ENCODE data around the gene UBAP1.

UBAP1 gene

DNA sequence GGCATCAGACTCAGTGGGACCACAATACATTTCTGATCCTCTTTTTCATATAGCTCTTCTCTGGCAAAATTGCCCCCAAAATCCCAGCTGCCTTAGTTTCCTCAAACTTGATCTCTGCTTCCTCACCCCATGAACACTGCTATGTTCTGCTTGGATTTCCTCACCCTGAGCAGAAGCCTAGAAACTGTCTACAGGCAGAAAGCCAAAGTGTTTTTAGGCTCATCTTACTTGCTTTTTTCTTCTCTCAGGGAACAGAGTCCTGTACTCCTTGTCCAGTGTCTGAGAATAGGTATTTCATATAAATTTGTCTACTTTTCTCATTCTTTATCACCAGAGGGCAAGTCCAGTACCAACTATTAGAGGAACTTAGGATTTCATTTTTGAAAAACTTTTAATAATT lies 21.5 kb upstream of the UBAP1 start:
- DNase-seq (ENCODE audit: low read depth in 1 of 2, low spot score in 1 of 2), result no peak
- TF ChIP-seq SPI1 (IDR thresholded peaks at IDR 0.05; ENCODE audit: borderline replicate concordance, low read depth) (no peak), GABPA (IDR thresholded peaks at IDR 0.05; ENCODE audit: low read depth) (no peak), POLR2AphosphoS5 (IDR thresholded peaks at IDR 0.05; ENCODE audit: low read depth) (no peak)
- TF ChIP-seq, protein P1, sequence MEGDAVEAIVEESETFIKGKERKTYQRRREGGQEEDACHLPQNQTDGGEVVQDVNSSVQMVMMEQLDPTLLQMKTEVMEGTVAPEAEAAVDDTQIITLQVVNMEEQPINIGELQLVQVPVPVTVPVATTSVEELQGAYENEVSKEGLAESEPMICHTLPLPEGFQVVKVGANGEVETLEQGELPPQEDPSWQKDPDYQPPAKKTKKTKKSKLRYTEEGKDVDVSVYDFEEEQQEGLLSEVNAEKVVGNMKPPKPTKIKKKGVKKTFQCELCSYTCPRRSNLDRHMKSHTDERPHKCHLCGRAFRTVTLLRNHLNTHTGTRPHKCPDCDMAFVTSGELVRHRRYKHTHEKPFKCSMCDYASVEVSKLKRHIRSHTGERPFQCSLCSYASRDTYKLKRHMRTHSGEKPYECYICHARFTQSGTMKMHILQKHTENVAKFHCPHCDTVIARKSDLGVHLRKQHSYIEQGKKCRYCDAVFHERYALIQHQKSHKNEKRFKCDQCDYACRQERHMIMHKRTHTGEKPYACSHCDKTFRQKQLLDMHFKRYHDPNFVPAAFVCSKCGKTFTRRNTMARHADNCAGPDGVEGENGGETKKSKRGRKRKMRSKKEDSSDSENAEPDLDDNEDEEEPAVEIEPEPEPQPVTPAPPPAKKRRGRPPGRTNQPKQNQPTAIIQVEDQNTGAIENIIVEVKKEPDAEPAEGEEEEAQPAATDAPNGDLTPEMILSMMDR (IDR thresholded peaks at IDR 0.05; ENCODE audit: insufficient read depth, low read length), result no peak
- TF ChIP-seq, protein P2, sequence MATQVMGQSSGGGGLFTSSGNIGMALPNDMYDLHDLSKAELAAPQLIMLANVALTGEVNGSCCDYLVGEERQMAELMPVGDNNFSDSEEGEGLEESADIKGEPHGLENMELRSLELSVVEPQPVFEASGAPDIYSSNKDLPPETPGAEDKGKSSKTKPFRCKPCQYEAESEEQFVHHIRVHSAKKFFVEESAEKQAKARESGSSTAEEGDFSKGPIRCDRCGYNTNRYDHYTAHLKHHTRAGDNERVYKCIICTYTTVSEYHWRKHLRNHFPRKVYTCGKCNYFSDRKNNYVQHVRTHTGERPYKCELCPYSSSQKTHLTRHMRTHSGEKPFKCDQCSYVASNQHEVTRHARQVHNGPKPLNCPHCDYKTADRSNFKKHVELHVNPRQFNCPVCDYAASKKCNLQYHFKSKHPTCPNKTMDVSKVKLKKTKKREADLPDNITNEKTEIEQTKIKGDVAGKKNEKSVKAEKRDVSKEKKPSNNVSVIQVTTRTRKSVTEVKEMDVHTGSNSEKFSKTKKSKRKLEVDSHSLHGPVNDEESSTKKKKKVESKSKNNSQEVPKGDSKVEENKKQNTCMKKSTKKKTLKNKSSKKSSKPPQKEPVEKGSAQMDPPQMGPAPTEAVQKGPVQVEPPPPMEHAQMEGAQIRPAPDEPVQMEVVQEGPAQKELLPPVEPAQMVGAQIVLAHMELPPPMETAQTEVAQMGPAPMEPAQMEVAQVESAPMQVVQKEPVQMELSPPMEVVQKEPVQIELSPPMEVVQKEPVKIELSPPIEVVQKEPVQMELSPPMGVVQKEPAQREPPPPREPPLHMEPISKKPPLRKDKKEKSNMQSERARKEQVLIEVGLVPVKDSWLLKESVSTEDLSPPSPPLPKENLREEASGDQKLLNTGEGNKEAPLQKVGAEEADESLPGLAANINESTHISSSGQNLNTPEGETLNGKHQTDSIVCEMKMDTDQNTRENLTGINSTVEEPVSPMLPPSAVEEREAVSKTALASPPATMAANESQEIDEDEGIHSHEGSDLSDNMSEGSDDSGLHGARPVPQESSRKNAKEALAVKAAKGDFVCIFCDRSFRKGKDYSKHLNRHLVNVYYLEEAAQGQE (IDR thresholded peaks at IDR 0.05; ENCODE audit: insufficient replicate concordance, low read depth), result no peak
- no peaks in the 10 kb centered on the region for H3K27me3 ChIP-seq (ENCODE audit: insufficient read depth, poor library complexity, severe bottlenecking)
- no peak overlapping the region for H3K27ac ChIP-seq (replicated peaks)
- no peak overlapping the region for H3K4me3 ChIP-seq (replicated peaks; ENCODE audit: insufficient read depth, low read length)

DNA sequence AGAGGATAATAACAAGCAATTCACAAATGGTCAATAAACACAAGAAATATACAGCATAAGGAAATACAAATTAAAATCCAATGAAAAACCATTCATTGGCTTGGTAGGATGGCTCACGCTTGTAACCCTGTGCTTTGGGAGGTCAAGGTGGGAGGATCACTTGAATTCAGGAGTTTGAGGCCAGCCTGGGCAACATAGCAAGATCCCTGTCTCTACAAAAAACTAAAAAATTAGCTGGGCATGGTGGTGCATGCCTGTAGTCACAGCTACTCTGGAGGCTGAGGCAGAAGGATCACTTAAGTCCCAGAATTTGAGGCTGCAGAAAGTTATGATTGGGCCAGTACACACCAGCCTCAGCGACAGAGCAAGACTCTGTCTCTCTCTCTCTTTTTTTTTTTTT lies 20.9 kb upstream of the UBAP1 start:
- H3K27ac ChIP-seq (replicated peaks), result no peak overlapping the region
- DNase-seq (ENCODE audit: low read depth in 1 of 2, low spot score in 1 of 2), result no peak
- TF ChIP-seq SPI1 (IDR thresholded peaks at IDR 0.05; ENCODE audit: borderline replicate concordance, low read depth) (no peak), POLR2AphosphoS5 (IDR thresholded peaks at IDR 0.05; ENCODE audit: low read depth) (no peak), GABPA (IDR thresholded peaks at IDR 0.05; ENCODE audit: low read depth) (no peak)
- TF ChIP-seq, protein P2 (IDR thresholded peaks at IDR 0.05; ENCODE audit: insufficient replicate concordance, low read depth), result no peak
- TF ChIP-seq, protein P1 (IDR thresholded peaks at IDR 0.05; ENCODE audit: insufficient read depth, low read length), result no peak
- H3K27me3 ChIP-seq (ENCODE audit: insufficient read depth, poor library complexity, severe bottlenecking), result no peaks in the 10 kb centered on the region
- H3K4me3 ChIP-seq (replicated peaks; ENCODE audit: insufficient read depth, low read length), result no peak overlapping the region

DNA sequence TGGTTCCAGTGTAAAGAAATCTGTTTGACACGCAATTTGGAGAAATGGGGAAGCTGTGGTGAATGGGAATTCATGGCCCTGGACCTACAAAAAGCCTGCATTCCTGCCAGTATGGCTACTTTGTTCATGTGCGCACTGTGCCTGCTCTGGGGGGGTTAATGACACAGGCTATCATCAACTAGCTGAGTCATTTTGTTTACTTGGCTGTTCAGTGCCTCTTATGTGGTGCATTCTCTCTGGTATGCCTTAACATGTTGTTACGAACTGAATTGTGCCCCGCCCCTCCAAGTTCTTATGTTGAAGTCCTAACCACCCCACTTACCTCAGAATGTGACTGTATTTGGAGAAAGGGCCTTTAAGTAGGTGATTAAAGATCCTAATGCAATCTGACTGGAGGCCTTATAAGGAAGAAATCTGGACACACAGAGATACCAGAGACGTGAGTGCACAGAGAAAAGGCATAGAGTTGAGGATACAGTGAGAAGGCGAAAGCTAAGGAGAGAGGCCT lies 20.4 kb upstream of the UBAP1 start:
- peak in 1 of 2 experiments; percentile 75 for DNase-seq (ENCODE audit: low read depth in 1 of 2, low spot score in 1 of 2)
- Histone ChIP-seq H3K27ac (replicated peaks) (peak overlapping the region; percentile 5; the same call in 1 of the 2 replicates), H3K27me3 (ENCODE audit: insufficient read depth, poor library complexity, severe bottlenecking) (no peaks in the 10 kb centered on the region), H3K4me3 (replicated peaks; ENCODE audit: insufficient read depth, low read length) (no peak overlapping the region)
- peak; percentile 50; the same call in 1 of the 2 replicates for TF ChIP-seq SPI1 (IDR thresholded peaks at IDR 0.05; ENCODE audit: borderline replicate concordance, low read depth)
- no peak for TF ChIP-seq GABPA (IDR thresholded peaks at IDR 0.05; ENCODE audit: low read depth)

DNA sequence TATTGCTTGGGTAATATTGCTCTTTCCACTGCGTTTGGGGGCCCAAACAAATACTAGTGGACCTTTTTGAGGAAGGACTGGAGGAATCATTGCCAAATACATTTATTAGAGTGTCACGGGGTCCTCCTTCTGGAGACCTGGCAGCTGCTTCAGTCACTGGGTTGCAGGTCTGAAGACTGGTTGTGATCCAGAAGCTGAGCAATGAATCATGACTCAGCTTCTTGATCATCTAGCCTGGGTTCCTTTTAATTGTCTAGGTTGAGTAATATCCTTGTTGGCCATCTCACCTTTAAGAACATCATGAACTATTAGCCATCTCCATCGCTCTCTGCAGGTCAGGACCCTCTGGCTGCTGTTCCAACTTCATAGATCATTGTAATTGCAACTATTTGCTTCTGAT lies 15.4 kb upstream of the UBAP1 start:
- peak in 1 of 2 experiments; percentile 15 for DNase-seq (ENCODE audit: low read depth in 1 of 2, low spot score in 1 of 2)
- Histone ChIP-seq H3K27ac (replicated peaks) (no peak overlapping the region), H3K4me3 (replicated peaks; ENCODE audit: insufficient read depth, low read length) (no peak overlapping the region), H3K27me3 (ENCODE audit: insufficient read depth, poor library complexity, severe bottlenecking) (no peaks in the 10 kb centered on the region)
- TF ChIP-seq GABPA (IDR thresholded peaks at IDR 0.05; ENCODE audit: low read depth) (no peak), POLR2AphosphoS5 (IDR thresholded peaks at IDR 0.05; ENCODE audit: low read depth) (no peak)
- TF ChIP-seq, protein P1 (IDR thresholded peaks at IDR 0.05; ENCODE audit: insufficient read depth, low read length), result no peak
